ENCODE results near the gene SLC39A6.

- no peak for TF ChIP-seq CTCF (IDR thresholded peaks at IDR 0.05 in 2 of 3, conservative IDR thresholded peaks at IDR 0.05 in 1 of 3; ENCODE audit: borderline replicate concordance in 1 of 3, insufficient read depth in 1 of 3, low read depth in 2 of 3, low read length in 2 of 3)
- no peak for TF ChIP-seq ZFX (IDR thresholded peaks at IDR 0.05)
- no peak for TF ChIP-seq POLR2AphosphoS5 (IDR thresholded peaks at IDR 0.05; ENCODE audit: low read depth, low read length)
- TF ChIP-seq FOSL1 (IDR thresholded peaks at IDR 0.05; ENCODE audit: low read depth): no peak
- no peak for TF ChIP-seq POLR2A (IDR thresholded peaks at IDR 0.05; ENCODE audit: borderline replicate concordance, extremely low read depth, insufficient read depth, insufficient read length)
- no peak for TF ChIP-seq REST (IDR thresholded peaks at IDR 0.05; ENCODE audit: low read depth)
- no peak for TF ChIP-seq RAD21 (IDR thresholded peaks at IDR 0.05; ENCODE audit: low read depth)
Measured at GRCh38 chr18:36169938-36170337, 40.8 kb upstream of the SLC39A6 start.

Data from HCT116 (cell line).